ENCODE results near the gene VWA8.

DNA sequence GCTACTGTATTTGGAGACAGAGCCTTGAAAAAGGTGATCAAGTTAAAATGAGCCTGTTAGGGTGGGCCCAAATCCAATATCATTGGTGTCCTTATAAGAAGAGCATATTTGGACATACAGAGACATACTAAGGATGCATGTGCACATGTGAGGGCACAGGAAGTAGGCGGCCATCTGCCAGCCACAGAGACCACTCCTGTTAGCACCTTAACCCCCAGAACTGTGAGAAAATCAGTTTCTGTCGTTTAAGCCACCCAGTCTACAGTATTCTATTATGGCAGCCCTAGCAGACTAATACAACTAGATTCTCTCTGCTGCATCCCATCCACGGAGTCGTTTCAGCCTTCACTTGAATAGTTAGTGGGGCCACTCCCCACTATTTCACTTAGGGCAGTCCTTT lies 48.1 kb upstream of the VWA8 start:
- TF ChIP-seq, protein P1, sequence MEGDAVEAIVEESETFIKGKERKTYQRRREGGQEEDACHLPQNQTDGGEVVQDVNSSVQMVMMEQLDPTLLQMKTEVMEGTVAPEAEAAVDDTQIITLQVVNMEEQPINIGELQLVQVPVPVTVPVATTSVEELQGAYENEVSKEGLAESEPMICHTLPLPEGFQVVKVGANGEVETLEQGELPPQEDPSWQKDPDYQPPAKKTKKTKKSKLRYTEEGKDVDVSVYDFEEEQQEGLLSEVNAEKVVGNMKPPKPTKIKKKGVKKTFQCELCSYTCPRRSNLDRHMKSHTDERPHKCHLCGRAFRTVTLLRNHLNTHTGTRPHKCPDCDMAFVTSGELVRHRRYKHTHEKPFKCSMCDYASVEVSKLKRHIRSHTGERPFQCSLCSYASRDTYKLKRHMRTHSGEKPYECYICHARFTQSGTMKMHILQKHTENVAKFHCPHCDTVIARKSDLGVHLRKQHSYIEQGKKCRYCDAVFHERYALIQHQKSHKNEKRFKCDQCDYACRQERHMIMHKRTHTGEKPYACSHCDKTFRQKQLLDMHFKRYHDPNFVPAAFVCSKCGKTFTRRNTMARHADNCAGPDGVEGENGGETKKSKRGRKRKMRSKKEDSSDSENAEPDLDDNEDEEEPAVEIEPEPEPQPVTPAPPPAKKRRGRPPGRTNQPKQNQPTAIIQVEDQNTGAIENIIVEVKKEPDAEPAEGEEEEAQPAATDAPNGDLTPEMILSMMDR (IDR thresholded peaks at IDR 0.05), result no peak
- no peak for TF ChIP-seq POLR2A (IDR thresholded peaks at IDR 0.05)

Measured in breast epithelium (tissue), 3 donors.